OCI-LY1 (cell line): ENCODE results near the gene CPNE7.
"Not testable (repeated sequence)": the region's sequence is repeated elsewhere in the genome, so short reads cannot be mapped to it uniquely, and the experiment has no call there.

Experiments used
- H2AFZ ChIP-seq: fragments of 200-600 bp; sonication (generic), shearing (Covaris generic); 2 replicates; pipeline ENCODE4 v1.6.0; 2014; ENCODE audit warnings: antibody characterized with exemption, mild to moderate bottlenecking, low read length
- H3F3A ChIP-seq: fragments of 200-600 bp; sonication (generic), shearing (Covaris generic); 2 replicates; pipeline ENCODE4 v1.6.0; 2014; ENCODE audit warnings: mild to moderate bottlenecking, antibody characterized with exemption, low read length, moderate library complexity; ENCODE audit not compliant: insufficient read depth
- H3K27ac ChIP-seq: fragments of 200-600 bp; sonication (generic); 2 replicates; pipeline ENCODE4 v1.5.1; 2014; ENCODE audit warnings: low read length, mixed run types, mild to moderate bottlenecking, low read depth; ENCODE audit not compliant: poor library complexity, severe bottlenecking
- H3K27me3 ChIP-seq: fragments of 200-600 bp; sonication (generic); 2 replicates; pipeline ENCODE4 v1.6.0; 2014; ENCODE audit warnings: antibody characterized with exemption, mild to moderate bottlenecking, low read length, moderate library complexity; ENCODE audit not compliant: insufficient read depth
- H3K36me3 ChIP-seq: fragments of 200-600 bp; sonication (generic); 2 replicates; pipeline ENCODE4 v1.6.1; 2014; ENCODE audit warnings: mild to moderate bottlenecking, antibody characterized with exemption, low read length, moderate library complexity, mixed read lengths; ENCODE audit not compliant: insufficient read depth
- H3K4me1 ChIP-seq: fragments of 200-600 bp; sonication (generic); 2 replicates; pipeline ENCODE4 v1.5.1; 2014; ENCODE audit warnings: mild to moderate bottlenecking, low read length, moderate library complexity; ENCODE audit not compliant: insufficient read depth, severe bottlenecking
- H3K4me2 ChIP-seq: fragments of 200-600 bp; sonication (generic), shearing (Covaris generic); 2 replicates; pipeline ENCODE4 v1.6.1; 2014; ENCODE audit warnings: low read length
- H3K4me3 ChIP-seq: fragments of 200-600 bp; sonication (generic); 2 replicates; pipeline ENCODE4 v1.5.1; 2014; ENCODE audit warnings: low read length, low read depth, mild to moderate bottlenecking, mixed read lengths; ENCODE audit not compliant: poor library complexity, severe bottlenecking
- H3K79me2 ChIP-seq: fragments of 200-600 bp; shearing (Covaris generic); 2 replicates; pipeline ENCODE4 v1.6.1; 2016; ENCODE audit warnings: mixed run types, low read length, mixed read lengths; ENCODE audit not compliant: insufficient read depth
- H3K9ac ChIP-seq: fragments of 200-600 bp; sonication (generic), shearing (Covaris generic); 2 replicates; pipeline ENCODE4 v1.6.1; 2014; ENCODE audit warnings: mild to moderate bottlenecking, low read length, mixed read lengths
- H3K9me2 ChIP-seq: fragments of 200-600 bp; sonication (generic), shearing (Covaris generic); 2 replicates; pipeline ENCODE4 v1.6.1; 2014; ENCODE audit warnings: low read depth, mild to moderate bottlenecking, low read length, mixed read lengths
- H3K9me3 ChIP-seq: fragments of 200-600 bp; shearing (Covaris generic); 2 replicates; pipeline ENCODE4 v1.6.1; 2014; ENCODE audit warnings: low read length, mixed read lengths
- H4K20me1 ChIP-seq: fragments of 200-600 bp; sonication (generic), shearing (Covaris generic); 2 replicates; pipeline ENCODE4 v1.6.0; 2016; ENCODE audit warnings: mild to moderate bottlenecking, low read length; ENCODE audit not compliant: insufficient read depth
- CTCF ChIP-seq: fragments of 200-600 bp; sonication (generic), shearing (Covaris generic); IDR thresholded peaks from 2 replicates; pipeline ENCODE4 v1.5.1; 2017; ENCODE audit warnings: mild to moderate bottlenecking, antibody characterized with exemption, low read length, moderate library complexity, mixed read lengths
- EZH2 ChIP-seq: fragments of 200-600 bp; sonication (generic), shearing (Covaris generic); IDR thresholded peaks from 2 replicates; pipeline ENCODE4 v1.8.0; 2017; ENCODE audit warnings: borderline replicate concordance, mixed run types, mild to moderate bottlenecking, antibody characterized with exemption, low read length, moderate library complexity, mixed read lengths

CPNE7 gene

GRCh38 chr16:89570342-89570923 is 5.1 kb upstream of the CPNE7 start:
- H3K36me3 ChIP-seq, result no peaks in the 10 kb centered on the region; the same call in 1 of the 2 replicates
- H3F3A ChIP-seq, result peaks cover 7% of the 10 kb centered on the region; the same call in 1 of the 2 replicates
- H3K9me3 ChIP-seq, result no peaks in the 10 kb centered on the region
- peaks cover 13% of the 10 kb centered on the region for H3K4me1 ChIP-seq
- peaks cover 19% of the 10 kb centered on the region for H3K27me3 ChIP-seq
- H3K4me2 ChIP-seq, result no peak overlapping the region
- no peak for TF ChIP-seq CTCF
- no peak for TF ChIP-seq EZH2
- no peaks in the 10 kb centered on the region for H3K9me2 ChIP-seq
- H4K20me1 ChIP-seq, result no peaks in the 10 kb centered on the region
- no peaks in the 10 kb centered on the region for H3K79me2 ChIP-seq
- H3K4me3 ChIP-seq, result no peak overlapping the region
- H3K27ac ChIP-seq, result no peak overlapping the region
- H3K9ac ChIP-seq, result no peak overlapping the region
- no peak overlapping the region for H2AFZ ChIP-seq

GRCh38 chr16:89570983-89571598 is 4.5 kb upstream of the CPNE7 start:
- not testable (repeated sequence) for H3K27ac ChIP-seq

GRCh38 chr16:89571636-89572035 is 3.9 kb upstream of the CPNE7 start:
- H2AFZ ChIP-seq, result no peak overlapping the region
- no peak for TF ChIP-seq EZH2
- no peak for TF ChIP-seq CTCF
- no peak overlapping the region for H3K27ac ChIP-seq
- H4K20me1 ChIP-seq, result no peaks in the 10 kb centered on the region
- H3K27me3 ChIP-seq, result peaks cover 19% of the 10 kb centered on the region
- no peaks in the 10 kb centered on the region for H3K9me2 ChIP-seq
- no peak overlapping the region for H3K4me3 ChIP-seq
- H3K79me2 ChIP-seq, result no peaks in the 10 kb centered on the region
- no peak overlapping the region for H3K9ac ChIP-seq
- H3K36me3 ChIP-seq, result no peaks in the 10 kb centered on the region; the same call in 1 of the 2 replicates
- no peak overlapping the region for H3K4me2 ChIP-seq
- H3K9me3 ChIP-seq, result no peaks in the 10 kb centered on the region
- peaks cover 7% of the 10 kb centered on the region for H3K4me1 ChIP-seq
- peaks cover 4% of the 10 kb centered on the region; the same call in 1 of the 2 replicates for H3F3A ChIP-seq

More at GRCh38 chr16:89570983-89571598, 4.5 kb upstream of the CPNE7 start:
- H4K20me1 ChIP-seq, H3K9ac ChIP-seq, H3K9me3 ChIP-seq, H3K79me2 ChIP-seq, H3K36me3 ChIP-seq, H3F3A ChIP-seq, H3K4me3 ChIP-seq, H2AFZ ChIP-seq, H3K9me2 ChIP-seq, H3K4me2 ChIP-seq, H3K4me1 ChIP-seq: not testable (repeated sequence)
- H3K27me3 ChIP-seq, result peaks cover 19% of the 10 kb centered on the region

- Histone ChIP-seq H3K9ac (no peak overlapping the region), H3F3A (no peaks in the 10 kb centered on the region), H3K27me3 (peaks cover 22% of the 10 kb centered on the region), H3K79me2 (no peaks in the 10 kb centered on the region), H3K9me2 (no peaks in the 10 kb centered on the region), H3K4me2 (no peak overlapping the region), H3K4me3 (no peak overlapping the region), H3K27ac (no peak overlapping the region), H4K20me1 (no peaks in the 10 kb centered on the region), H2AFZ (no peak overlapping the region), H3K9me3 (no peaks in the 10 kb centered on the region), H3K4me1 (peaks cover 7% of the 10 kb centered on the region), H3K36me3 (no peaks in the 10 kb centered on the region; the same call in 1 of the 2 replicates)
- no peak for TF ChIP-seq CTCF
- no peak for TF ChIP-seq EZH2
These were observed 3.5 kb upstream of the CPNE7 start for GRCh38 chr16:89572073-89572484.
